Tibial nerve (tissue), 4 donors: Measurements from ENCODE around the gene KLHDC7A. TPM values are rescaled to one million over a fixed set of nuclear protein-coding genes. Genes with fewer than 3 reads are reported as not detected.

ENCODE experiments used
- DNase-seq, 2 donors: peaks; one replicate each; pipeline ENCODE4 v3.0.0-alpha.2; 2019; ENCODE audit warnings: low spot score in 2 of 2
- H3K27ac ChIP-seq, 4 donors: fragments of 200-600 bp; sonication (generic) in 3 of 4; one replicate each; pipeline ENCODE4 v1.5.1; 2017 to 2019; ENCODE audit warnings: mild to moderate bottlenecking in 1 of 4
- H3K27me3 ChIP-seq, 2 donors: fragments of 200-600 bp; sonication (generic) in 1 of 2; one replicate each; pipeline versions ENCODE4 v1.5.1 to v1.6.0; 2017 to 2019
- H3K36me3 ChIP-seq, 3 donors: fragments of 200-600 bp; sonication (generic); one replicate each; pipeline ENCODE4 v1.5.1; 2018 to 2019
- H3K4me1 ChIP-seq, 4 donors: fragments of 200-600 bp; sonication (generic) in 3 of 4; one replicate each; pipeline ENCODE4 v1.5.1; 2017 to 2019
- H3K4me3 ChIP-seq, 4 donors: fragments of 200-600 bp; sonication (generic) in 3 of 4; one replicate each; pipeline ENCODE4 v1.5.1; 2017 to 2019; ENCODE audit warnings: mild to moderate bottlenecking in 1 of 4, moderate library complexity in 1 of 4
- H3K9me3 ChIP-seq, 4 donors: fragments of 200-600 bp; sonication (generic) in 3 of 4; one replicate each; pipeline ENCODE4 v1.5.1; 2017 to 2019
- CTCF ChIP-seq, 5 experiments: fragments of 200-600 bp in 3 of 5; fragments of 450-650 bp in 2 of 5; sonication (generic) in 3 of 5; IDR thresholded peaks; one replicate each; pipeline ENCODE4 v1.5.1; 2016 to 2019; ENCODE audit warnings: antibody characterized with exemption in 5 of 5, mild to moderate bottlenecking in 3 of 5, moderate library complexity in 2 of 5
- EP300 ChIP-seq, 2 donors: sonication (generic); formaldehyde crosslinking; IDR thresholded peaks; one replicate each; pipeline ENCODE4 v1.6.1; 2017; ENCODE audit warnings: antibody characterized with exemption in 2 of 2, mild to moderate bottlenecking in 1 of 2
- POLR2A ChIP-seq, 2 donors: fragments of 450-650 bp; IDR thresholded peaks; one replicate each; pipeline ENCODE4 v1.6.1; 2017; ENCODE audit warnings: antibody characterized with exemption in 2 of 2, mild to moderate bottlenecking in 2 of 2, moderate library complexity in 2 of 2
- WGBS, 2 donors: methylation state at CpG; one replicate each; pipeline ENCODE4 v1.1.5; 2018; 5-methylcytosine and 5-hydroxymethylcytosine counted together
- small RNA-seq: library from RNA; depleted of rRNA; stranded (forward); fragments of <200 nt; gene quantifications from one replicate; pipeline ENCODE3, GENCODE V24; 2016
- total RNA-seq, 4 donors: library from RNA; depleted of rRNA; stranded (reverse); fragments of >200 nt; gene quantifications; one replicate each; pipeline ENCODE4 v1.1.0, GENCODE V29; 2016

Gene KLHDC7A
- total RNA-seq, 4 donors from 2014 or later: 0.20 to 0.21 TPM; not detected in 2

GRCh38 chr1:18532390-18533170 lies 51.9 kb downstream of the KLHDC7A start:
- TF ChIP-seq CTCF (IDR thresholded peaks at IDR 0.05) (no peak), EP300 (IDR thresholded peaks at IDR 0.05) (no peak), POLR2A (IDR thresholded peaks at IDR 0.05) (no peak)

GRCh38 chr1:18533259-18533658 lies 52.5 kb downstream of the KLHDC7A start:
- H3K27ac ChIP-seq: no peak overlapping the region
- 30 to 42% methylated on average over 3 of the region's 3 CpGs for WGBS, 2 donors
- H3K27me3 ChIP-seq: no peaks in the 10 kb centered on the region
- no peak for TF ChIP-seq POLR2A (IDR thresholded peaks at IDR 0.05)
- TF ChIP-seq CTCF (IDR thresholded peaks at IDR 0.05): no peak
- TF ChIP-seq EP300 (IDR thresholded peaks at IDR 0.05): no peak
- no peaks in the 10 kb centered on the region for H3K36me3 ChIP-seq
- DNase-seq: no peak
- H3K4me3 ChIP-seq: no peak overlapping the region
- H3K4me1 ChIP-seq: no peaks in the 10 kb centered on the region
- H3K9me3 ChIP-seq: no peaks in the 10 kb centered on the region

More at GRCh38 chr1:18532390-18533170, 51.9 kb downstream of the KLHDC7A start:
- no peak for DNase-seq
- Histone ChIP-seq H3K36me3 (no peaks in the 10 kb centered on the region), H3K4me1 (no peaks in the 10 kb centered on the region), H3K27me3 (no peaks in the 10 kb centered on the region), H3K4me3 (no peak overlapping the region), H3K27ac (no peak overlapping the region), H3K9me3 (no peaks in the 10 kb centered on the region)
- WGBS, 2 donors: 78 to 79% methylated on average over 8 of the region's 8 CpGs

GRCh38 chr1:18534810-18535205 lies 54.1 kb downstream of the KLHDC7A start:
- H3K36me3 ChIP-seq: no peaks in the 10 kb centered on the region
- no peaks in the 10 kb centered on the region for H3K27me3 ChIP-seq
- no peak overlapping the region for H3K27ac ChIP-seq
- no peak overlapping the region for H3K4me3 ChIP-seq
- no peaks in the 10 kb centered on the region for H3K9me3 ChIP-seq
- no peaks in the 10 kb centered on the region for H3K4me1 ChIP-seq
- WGBS, 2 donors: 78 to 82% methylated on average over 6 of the region's 6 CpGs
- no peak for TF ChIP-seq CTCF (IDR thresholded peaks at IDR 0.05)
- no peak for TF ChIP-seq EP300 (IDR thresholded peaks at IDR 0.05)
- no peak for TF ChIP-seq POLR2A (IDR thresholded peaks at IDR 0.05)
- no peak for DNase-seq

Small RNA genes within 50 kb of the gene (small RNA-seq; reads per million reads assigned to genes)
- not detected for gene DYNLL1P3

Other genes starting within 250 kb of the KLHDC7A start
- gene PAX7, start 149.9 kb downstream of the KLHDC7A start, total RNA-seq: not detected